Effector memory CD4-positive, alpha-beta T cell (primary cell): ENCODE measurements around the gene KRABD2.

Experiments used
- DNase-seq, 3 donors: peaks; one replicate each; pipeline ENCODE4 v3.0.0-alpha.2; 2020
- H3K27ac ChIP-seq: 2 replicates; pipeline ENCODE4 v1.7.0; 2013; ENCODE audit warnings: mild to moderate bottlenecking, low read length, moderate library complexity; ENCODE audit not compliant: insufficient read depth, poor library complexity, severe bottlenecking
- H3K27me3 ChIP-seq: replicated peaks from 2 replicates; pipeline ENCODE4 v1.7.0; 2013; ENCODE audit warnings: mild to moderate bottlenecking, low read length; ENCODE audit not compliant: insufficient read depth, control insufficient read depth, poor library complexity, severe bottlenecking
- H3K36me3 ChIP-seq: 2 replicates; pipeline ENCODE4 v1.7.0; 2013; ENCODE audit warnings: mild to moderate bottlenecking, low read length, moderate library complexity; ENCODE audit not compliant: control insufficient read depth, insufficient read depth
- H3K4me1 ChIP-seq: 2 replicates; pipeline ENCODE4 v1.7.0; 2013; ENCODE audit warnings: low read length, mild to moderate bottlenecking; ENCODE audit not compliant: control insufficient read depth, insufficient read depth, poor library complexity, severe bottlenecking
- H3K4me3 ChIP-seq: 2 replicates; pipeline ENCODE4 v1.7.0; 2013; ENCODE audit warnings: low read length, low read depth, mild to moderate bottlenecking; ENCODE audit not compliant: insufficient read depth, poor library complexity, severe bottlenecking
- H3K9me3 ChIP-seq: 2 replicates; pipeline ENCODE4 v1.7.0; 2013; ENCODE audit warnings: mild to moderate bottlenecking, low read length, moderate library complexity; ENCODE audit not compliant: control insufficient read depth

KRABD2 gene

GRCh38 chr17:8393470-8394231 is 17.1 kb upstream of the KRABD2 start:
- peak in 1 of 3 donors; percentile 25 for DNase-seq
- Histone ChIP-seq H3K27me3 (no peaks in the 10 kb centered on the region), H3K4me1 (peaks cover 13% of the 10 kb centered on the region), H3K9me3 (no peaks in the 10 kb centered on the region), H3K27ac (no peak overlapping the region), H3K36me3 (no peaks in the 10 kb centered on the region), H3K4me3 (no peak overlapping the region)

- peaks cover 13% of the 10 kb centered on the region for H3K4me1 ChIP-seq
- no peak overlapping the region for H3K27ac ChIP-seq
- H3K36me3 ChIP-seq: no peaks in the 10 kb centered on the region
- H3K27me3 ChIP-seq: no peaks in the 10 kb centered on the region
- DNase-seq: no peak
- H3K9me3 ChIP-seq: no peaks in the 10 kb centered on the region
- no peak overlapping the region for H3K4me3 ChIP-seq
These were observed 16.4 kb upstream of the KRABD2 start for GRCh38 chr17:8392674-8393469.

- Histone ChIP-seq H3K4me1 (peaks cover 13% of the 10 kb centered on the region), H3K27ac (no peak overlapping the region), H3K9me3 (no peaks in the 10 kb centered on the region), H3K36me3 (no peaks in the 10 kb centered on the region), H3K27me3 (no peaks in the 10 kb centered on the region), H3K4me3 (no peak overlapping the region)
- DNase-seq: no peak
These were observed 15.8 kb upstream of the KRABD2 start for GRCh38 chr17:8392274-8392673.

GRCh38 chr17:8391711-8392110 is 15.2 kb upstream of the KRABD2 start:
- Histone ChIP-seq H3K27me3 (no peaks in the 10 kb centered on the region), H3K4me1 (peaks cover 13% of the 10 kb centered on the region), H3K36me3 (no peaks in the 10 kb centered on the region), H3K4me3 (no peak overlapping the region), H3K27ac (no peak overlapping the region), H3K9me3 (no peaks in the 10 kb centered on the region)
- DNase-seq: no peak

- H3K4me3 ChIP-seq: no peak overlapping the region
- DNase-seq: no peak
- peaks cover 7% of the 10 kb centered on the region for H3K4me1 ChIP-seq
- H3K36me3 ChIP-seq: no peaks in the 10 kb centered on the region
- no peaks in the 10 kb centered on the region for H3K27me3 ChIP-seq
- no peak overlapping the region for H3K27ac ChIP-seq
- no peaks in the 10 kb centered on the region for H3K9me3 ChIP-seq
These were observed 11.6 kb upstream of the KRABD2 start for GRCh38 chr17:8387914-8388651.

- Histone ChIP-seq H3K9me3 (no peaks in the 10 kb centered on the region), H3K4me1 (peaks cover 8% of the 10 kb centered on the region), H3K4me3 (no peak overlapping the region), H3K36me3 (no peaks in the 10 kb centered on the region), H3K27me3 (no peaks in the 10 kb centered on the region), H3K27ac (no peak overlapping the region)
- no peak for DNase-seq
These were observed 10.3 kb upstream of the KRABD2 start for GRCh38 chr17:8386841-8387240.

GRCh38 chr17:8384801-8385378 is 8.4 kb upstream of the KRABD2 start:
- Histone ChIP-seq H3K27ac (no peak overlapping the region), H3K4me1 (peaks cover 18% of the 10 kb centered on the region), H3K4me3 (no peak overlapping the region), H3K27me3 (no peaks in the 10 kb centered on the region), H3K36me3 (peaks cover 16% of the 10 kb centered on the region), H3K9me3 (no peaks in the 10 kb centered on the region)
- DNase-seq: no peak

- Histone ChIP-seq H3K36me3 (peaks cover 27% of the 10 kb centered on the region), H3K27ac (peak within 1 kb of the TSS; percentile 87), H3K4me3 (peak within 1 kb of the TSS; percentile 97), H3K9me3 (no peaks in the 10 kb centered on the region), H3K27me3 (no peaks in the 10 kb centered on the region), H3K4me1 (peaks cover 18% of the 10 kb centered on the region)
- DNase-seq: peak; percentile 88 to 94 (median 91)
These were observed 6.8 kb upstream of the KRABD2 start, which contains the start of gene RPL26 for GRCh38 chr17:8383143-8383822. Gene RPL26 (minus strand): TSS chr17:8383193. CDS start chr17:8382310, 883 bp downstream.

GRCh38 chr17:8382880-8383142 is 6.3 kb upstream of the KRABD2 start:
- Histone ChIP-seq H3K4me3 (peak overlapping the region; percentile 97), H3K4me1 (peaks cover 18% of the 10 kb centered on the region), H3K27me3 (no peaks in the 10 kb centered on the region), H3K36me3 (peaks cover 31% of the 10 kb centered on the region), H3K9me3 (no peaks in the 10 kb centered on the region), H3K27ac (peak overlapping the region; percentile 87)
- DNase-seq: no peak
